Stomach (tissue), 4 donors: ENCODE data around the gene PRKAG1.

Source experiments
- CTCF ChIP-seq, 7 experiments: fragments of 450-650 bp in 4 of 7; fragments of 200-600 bp in 3 of 7; sonication (generic) in 3 of 7; IDR thresholded peaks; one replicate each; pipeline ENCODE4 v1.5.1; 2016 to 2019; ENCODE audit warnings: antibody characterized with exemption in 7 of 7, control low read depth in 2 of 7, mild to moderate bottlenecking in 1 of 7
- EP300 ChIP-seq: sonication (generic); formaldehyde crosslinking; IDR thresholded peaks from one replicate; pipeline ENCODE4 v1.6.1; 2017; ENCODE audit warnings: antibody characterized with exemption
- POLR2A ChIP-seq, 4 donors: fragments of 450-650 bp; IDR thresholded peaks; one replicate each; pipeline ENCODE4 v1.6.1; 2016; ENCODE audit warnings: antibody characterized with exemption in 4 of 4, control low read depth in 2 of 4, mild to moderate bottlenecking in 1 of 4, moderate library complexity in 1 of 4

GRCh38 chr12:49008943-49009342 lies 9.6 kb downstream of the PRKAG1 start:
- no peak for TF ChIP-seq EP300
- no peak for TF ChIP-seq CTCF (IDR thresholded peaks at IDR 0.05)
- no peak for TF ChIP-seq POLR2A (IDR thresholded peaks at IDR 0.05)
